Upper lobe of left lung (tissue), 4 donors: Measurements from ENCODE around the gene PJA1.

Experiments
- POLR2A ChIP-seq, 4 donors: fragments of 450-650 bp; IDR thresholded peaks; one replicate each; pipeline ENCODE4 v1.5.1; 2016 to 2017; ENCODE audit warnings: antibody characterized with exemption in 4 of 4, mild to moderate bottlenecking in 2 of 4
- TF ChIP-seq, protein P1 (sequence below), 6 experiments: fragments of 450-650 bp in 4 of 6; fragments of 200-600 bp in 2 of 6; sonication (generic) in 2 of 6; IDR thresholded peaks; one replicate each; pipeline ENCODE4 v1.5.1; 2016 to 2019; ENCODE audit warnings: antibody characterized with exemption in 6 of 6

DNA sequence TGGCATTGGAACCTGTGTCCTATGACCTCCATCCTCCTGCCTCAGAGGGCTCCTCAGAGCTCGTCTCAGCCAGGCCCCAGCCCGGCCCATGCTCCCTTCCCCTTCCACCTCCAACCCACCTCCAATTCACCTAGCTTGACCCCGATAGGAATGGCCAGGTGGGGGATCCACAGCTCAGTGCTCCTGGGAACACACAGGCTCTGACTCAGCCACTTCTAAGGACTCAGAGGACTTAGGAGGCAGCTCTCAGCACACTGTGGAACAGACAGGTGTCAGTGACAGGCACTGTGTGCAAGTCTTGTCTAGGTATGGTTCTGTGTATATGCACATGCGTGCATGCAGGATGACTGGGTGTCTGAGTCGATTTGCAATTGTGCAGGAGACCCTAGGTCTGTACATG is 44.8 kb downstream of the PJA1 start:
- TF ChIP-seq POLR2A (IDR thresholded peaks at IDR 0.05): no peak
- TF ChIP-seq, protein P1, sequence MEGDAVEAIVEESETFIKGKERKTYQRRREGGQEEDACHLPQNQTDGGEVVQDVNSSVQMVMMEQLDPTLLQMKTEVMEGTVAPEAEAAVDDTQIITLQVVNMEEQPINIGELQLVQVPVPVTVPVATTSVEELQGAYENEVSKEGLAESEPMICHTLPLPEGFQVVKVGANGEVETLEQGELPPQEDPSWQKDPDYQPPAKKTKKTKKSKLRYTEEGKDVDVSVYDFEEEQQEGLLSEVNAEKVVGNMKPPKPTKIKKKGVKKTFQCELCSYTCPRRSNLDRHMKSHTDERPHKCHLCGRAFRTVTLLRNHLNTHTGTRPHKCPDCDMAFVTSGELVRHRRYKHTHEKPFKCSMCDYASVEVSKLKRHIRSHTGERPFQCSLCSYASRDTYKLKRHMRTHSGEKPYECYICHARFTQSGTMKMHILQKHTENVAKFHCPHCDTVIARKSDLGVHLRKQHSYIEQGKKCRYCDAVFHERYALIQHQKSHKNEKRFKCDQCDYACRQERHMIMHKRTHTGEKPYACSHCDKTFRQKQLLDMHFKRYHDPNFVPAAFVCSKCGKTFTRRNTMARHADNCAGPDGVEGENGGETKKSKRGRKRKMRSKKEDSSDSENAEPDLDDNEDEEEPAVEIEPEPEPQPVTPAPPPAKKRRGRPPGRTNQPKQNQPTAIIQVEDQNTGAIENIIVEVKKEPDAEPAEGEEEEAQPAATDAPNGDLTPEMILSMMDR (IDR thresholded peaks at IDR 0.05): no peak
